PFSK-1 (cell line): ENCODE results near the gene SPTB.

Source experiments
- FOXP2 ChIP-seq: optimal IDR thresholded peaks from 2 replicates; pipeline ENCODE3; 2011; ENCODE audit warnings: borderline replicate concordance, control low read depth, inconsistent platforms; ENCODE audit not compliant: insufficient read depth; ENCODE audit errors: extremely low read length, extremely low read depth
- POLR2AphosphoS5 ChIP-seq: IDR thresholded peaks from 2 replicates; pipeline ENCODE4 v1.6.1; 2012; ENCODE audit warnings: low read depth, mild to moderate bottlenecking, control low read depth, low read length, moderate library complexity
- REST ChIP-seq, 2 experiments: IDR thresholded peaks; 2 replicates each; pipeline versions ENCODE4 v1.6.1 to v1.8.0; 2011 to 2012; ENCODE audit warnings: low read depth in 2 of 2, low read length in 2 of 2, control low read depth in 1 of 2, inconsistent platforms in 1 of 2, mild to moderate bottlenecking in 1 of 2, moderate library complexity in 1 of 2; ENCODE audit not compliant: insufficient read depth in 1 of 2
- SIN3A ChIP-seq: IDR thresholded peaks from 2 replicates; pipeline ENCODE4 v1.6.1; 2012; ENCODE audit warnings: mild to moderate bottlenecking, low read length, moderate library complexity, borderline replicate concordance; ENCODE audit not compliant: insufficient read depth
- TAF1 ChIP-seq: IDR thresholded peaks from 2 replicates; pipeline ENCODE4 v1.6.1; 2012; ENCODE audit warnings: low read length, control low read depth, borderline replicate concordance; ENCODE audit not compliant: insufficient read depth

SPTB gene

DNA sequence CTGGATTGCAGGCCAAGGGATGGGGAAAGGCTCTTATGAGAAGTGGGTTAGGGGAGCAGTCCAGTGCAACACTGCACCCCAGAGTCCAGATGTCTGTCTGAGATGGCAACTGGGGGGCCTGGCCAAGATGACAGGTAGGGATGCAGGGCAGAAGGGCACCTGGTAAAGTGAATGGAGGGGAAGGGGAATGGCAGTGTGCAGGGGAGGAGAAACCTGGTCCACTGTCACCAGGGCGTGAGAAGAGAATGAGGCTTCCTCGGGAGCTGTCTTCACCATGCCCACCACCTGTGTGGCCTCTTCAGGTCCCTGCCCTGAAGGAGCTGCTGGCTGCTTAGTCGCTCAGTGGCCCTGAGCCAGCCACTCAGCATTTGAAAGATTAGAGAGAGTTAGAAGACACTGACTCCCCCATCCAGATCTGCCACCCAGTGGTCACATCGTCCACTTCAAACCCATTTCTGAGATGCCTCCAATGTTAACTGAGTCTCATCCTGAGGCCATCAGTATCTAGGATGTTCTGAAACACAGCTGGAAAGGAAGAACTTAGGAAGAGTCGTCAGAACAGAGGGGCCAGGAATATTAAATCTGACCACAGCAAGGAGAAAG is 118.2 kb downstream of the SPTB start:
- TF ChIP-seq TAF1 (no peak), SIN3A (no peak), POLR2AphosphoS5 (no peak), FOXP2 (no peak), REST (IDR thresholded peaks at IDR 0.05; ENCODE audit: insufficient read depth in 1 of 2, low read depth in 2 of 2, low read length in 2 of 2) (no peak)

- TF ChIP-seq POLR2AphosphoS5 (no peak), FOXP2 (no peak), REST (IDR thresholded peaks at IDR 0.05; ENCODE audit: insufficient read depth in 1 of 2, low read depth in 2 of 2, low read length in 2 of 2) (no peak), TAF1 (no peak), SIN3A (no peak)
Measured at GRCh38 chr14:64760916-64761315, 118.8 kb downstream of the SPTB start.

- TF ChIP-seq FOXP2 (no peak), REST (IDR thresholded peaks at IDR 0.05; ENCODE audit: insufficient read depth in 1 of 2, low read depth in 2 of 2, low read length in 2 of 2) (no peak), POLR2AphosphoS5 (no peak), TAF1 (no peak), SIN3A (no peak)
Measured at GRCh38 chr14:64760146-64760755, 119.5 kb downstream of the SPTB start.

DNA sequence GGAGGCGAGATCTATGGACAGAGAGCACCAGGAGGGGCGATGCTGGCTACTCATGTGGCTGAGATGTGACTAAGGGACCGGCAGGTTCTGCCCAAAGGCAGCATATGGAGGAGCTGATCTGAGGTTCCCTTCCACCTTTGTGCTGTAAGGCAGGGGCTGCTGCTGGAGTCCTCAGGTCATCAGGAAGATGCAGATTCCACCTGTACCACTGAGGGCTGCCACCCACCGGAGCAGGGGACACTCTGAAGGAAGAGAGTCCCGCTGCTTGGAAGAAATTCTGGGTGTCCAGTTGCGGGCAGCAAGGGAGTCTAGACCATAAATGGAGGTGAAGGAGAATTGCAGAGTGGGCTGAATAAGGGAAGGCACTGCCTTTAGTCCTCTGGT is 120.2 kb downstream of the SPTB start:
- TF ChIP-seq TAF1: no peak
- TF ChIP-seq POLR2AphosphoS5: no peak
- no peak for TF ChIP-seq FOXP2
- no peak for TF ChIP-seq SIN3A
- TF ChIP-seq REST (IDR thresholded peaks at IDR 0.05; ENCODE audit: insufficient read depth in 1 of 2, low read depth in 2 of 2, low read length in 2 of 2): no peak
